Measurements from ENCODE around the gene MYO5B. TPM values are rescaled to one million over a fixed set of nuclear protein-coding genes. Genes with fewer than 3 reads are reported as not detected.

MYO5B gene
- total RNA-seq, 1 experiment from 2014 or later = 0.97 TPM

GRCh38 chr18:49976795-49977560 lies 218.0 kb downstream of the MYO5B start:
- H3K27me3 ChIP-seq (ENCODE audit: low read length) = no peaks in the 10 kb centered on the region
- H3K27ac ChIP-seq (ENCODE audit: low read length) = no peak overlapping the region
- no peaks in the 10 kb centered on the region for H3K4me1 ChIP-seq (ENCODE audit: low read length)
- H3K4me3 ChIP-seq (ENCODE audit: low read length) = no peak overlapping the region
- no peak for DNase-seq
- no peaks in the 10 kb centered on the region for H4K20me1 ChIP-seq (ENCODE audit: insufficient read depth, low read depth, low read length)
- no peaks in the 10 kb centered on the region for H3K36me3 ChIP-seq (ENCODE audit: insufficient read depth, low read length)
- no peak overlapping the region for H2AFZ ChIP-seq (ENCODE audit: low read length)
- no peaks in the 10 kb centered on the region for H3K79me2 ChIP-seq (ENCODE audit: low read length)
- H3K9ac ChIP-seq (ENCODE audit: low read length) = no peak overlapping the region
- no peaks in the 10 kb centered on the region for H3K9me2 ChIP-seq (replicated peaks; ENCODE audit: insufficient read depth, low read length)
- H3K4me2 ChIP-seq (ENCODE audit: low read depth, low read length, poor library complexity, severe bottlenecking) = no peak overlapping the region
- H3K9me3 ChIP-seq (ENCODE audit: low read length) = no peaks in the 10 kb centered on the region

GRCh38 chr18:49976001-49976400 lies 218.9 kb downstream of the MYO5B start:
- DNase-seq = no peak
- Histone ChIP-seq H3K4me1 (ENCODE audit: low read length) (no peaks in the 10 kb centered on the region), H3K27ac (ENCODE audit: low read length) (no peak overlapping the region), H3K9me3 (ENCODE audit: low read length) (no peaks in the 10 kb centered on the region), H3K36me3 (ENCODE audit: insufficient read depth, low read length) (no peaks in the 10 kb centered on the region), H3K27me3 (ENCODE audit: low read length) (no peaks in the 10 kb centered on the region), H3K9ac (ENCODE audit: low read length) (no peak overlapping the region), H4K20me1 (ENCODE audit: insufficient read depth, low read depth, low read length) (no peaks in the 10 kb centered on the region), H3K9me2 (replicated peaks; ENCODE audit: insufficient read depth, low read length) (no peaks in the 10 kb centered on the region), H3K79me2 (ENCODE audit: low read length) (no peaks in the 10 kb centered on the region), H2AFZ (ENCODE audit: low read length) (no peak overlapping the region), H3K4me2 (ENCODE audit: low read depth, low read length, poor library complexity, severe bottlenecking) (no peak overlapping the region), H3K4me3 (ENCODE audit: low read length) (no peak overlapping the region)

DNA sequence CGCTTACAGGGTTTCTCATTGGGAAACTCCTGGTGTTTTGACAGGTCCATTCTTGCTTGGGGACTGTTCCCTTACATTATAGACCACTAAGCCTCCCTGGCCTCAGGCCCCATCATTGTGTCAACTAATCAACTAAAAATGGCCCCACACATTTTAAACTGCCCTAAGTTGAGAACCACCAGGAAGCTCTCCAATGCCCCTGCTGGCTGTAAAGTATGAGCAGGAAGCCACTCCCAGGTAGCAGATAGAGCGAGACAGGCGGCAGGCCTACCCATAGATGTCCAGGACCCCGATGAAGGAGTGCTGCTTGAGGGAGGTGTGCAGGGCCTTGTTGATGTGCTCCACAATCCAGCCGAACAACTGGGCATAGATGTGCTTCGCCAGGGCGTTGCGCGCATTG lies 220.9 kb downstream of the MYO5B start:
- Histone ChIP-seq H2AFZ (ENCODE audit: low read length) (no peak overlapping the region), H3K79me2 (ENCODE audit: low read length) (no peaks in the 10 kb centered on the region), H3K27me3 (ENCODE audit: low read length) (no peaks in the 10 kb centered on the region), H3K36me3 (ENCODE audit: insufficient read depth, low read length) (no peaks in the 10 kb centered on the region), H3K9me3 (ENCODE audit: low read length) (no peaks in the 10 kb centered on the region), H3K9ac (ENCODE audit: low read length) (no peak overlapping the region), H3K9me2 (replicated peaks; ENCODE audit: insufficient read depth, low read length) (no peaks in the 10 kb centered on the region), H3K27ac (ENCODE audit: low read length) (no peak overlapping the region), H3K4me1 (ENCODE audit: low read length) (no peaks in the 10 kb centered on the region), H4K20me1 (ENCODE audit: insufficient read depth, low read depth, low read length) (no peaks in the 10 kb centered on the region), H3K4me3 (ENCODE audit: low read length) (no peak overlapping the region), H3K4me2 (ENCODE audit: low read depth, low read length, poor library complexity, severe bottlenecking) (no peak overlapping the region)
- DNase-seq = no peak

GRCh38 chr18:49973592-49973991 lies 221.4 kb downstream of the MYO5B start:
- H3K27ac ChIP-seq (ENCODE audit: low read length) = no peak overlapping the region
- no peak for DNase-seq
- no peaks in the 10 kb centered on the region for H3K4me1 ChIP-seq (ENCODE audit: low read length)
- H3K27me3 ChIP-seq (ENCODE audit: low read length) = no peaks in the 10 kb centered on the region
- no peaks in the 10 kb centered on the region for H4K20me1 ChIP-seq (ENCODE audit: insufficient read depth, low read depth, low read length)
- H3K4me2 ChIP-seq (ENCODE audit: low read depth, low read length, poor library complexity, severe bottlenecking) = no peak overlapping the region
- no peak overlapping the region for H3K4me3 ChIP-seq (ENCODE audit: low read length)
- no peak overlapping the region for H2AFZ ChIP-seq (ENCODE audit: low read length)
- H3K79me2 ChIP-seq (ENCODE audit: low read length) = no peaks in the 10 kb centered on the region
- H3K36me3 ChIP-seq (ENCODE audit: insufficient read depth, low read length) = no peaks in the 10 kb centered on the region
- H3K9me3 ChIP-seq (ENCODE audit: low read length) = no peaks in the 10 kb centered on the region
- H3K9me2 ChIP-seq (replicated peaks; ENCODE audit: insufficient read depth, low read length) = no peaks in the 10 kb centered on the region
- H3K9ac ChIP-seq (ENCODE audit: low read length) = no peak overlapping the region

GRCh38 chr18:49972535-49972934 lies 222.4 kb downstream of the MYO5B start:
- H3K4me3 ChIP-seq (ENCODE audit: low read length) = no peak overlapping the region
- no peaks in the 10 kb centered on the region for H3K9me3 ChIP-seq (ENCODE audit: low read length)
- no peaks in the 10 kb centered on the region for H3K79me2 ChIP-seq (ENCODE audit: low read length)
- H3K4me2 ChIP-seq (ENCODE audit: low read depth, low read length, poor library complexity, severe bottlenecking) = no peak overlapping the region
- H3K27me3 ChIP-seq (ENCODE audit: low read length) = no peaks in the 10 kb centered on the region
- no peak overlapping the region for H2AFZ ChIP-seq (ENCODE audit: low read length)
- no peaks in the 10 kb centered on the region for H4K20me1 ChIP-seq (ENCODE audit: insufficient read depth, low read depth, low read length)
- H3K4me1 ChIP-seq (ENCODE audit: low read length) = no peaks in the 10 kb centered on the region
- H3K27ac ChIP-seq (ENCODE audit: low read length) = no peak overlapping the region
- no peaks in the 10 kb centered on the region for H3K36me3 ChIP-seq (ENCODE audit: insufficient read depth, low read length)
- no peaks in the 10 kb centered on the region for H3K9me2 ChIP-seq (replicated peaks; ENCODE audit: insufficient read depth, low read length)
- H3K9ac ChIP-seq (ENCODE audit: low read length) = no peak overlapping the region
- no peak for DNase-seq

GRCh38 chr18:49971462-49971861 lies 223.5 kb downstream of the MYO5B start:
- no peak overlapping the region for H3K9ac ChIP-seq (ENCODE audit: low read length)
- no peaks in the 10 kb centered on the region for H3K79me2 ChIP-seq (ENCODE audit: low read length)
- no peaks in the 10 kb centered on the region for H3K36me3 ChIP-seq (ENCODE audit: insufficient read depth, low read length)
- no peak overlapping the region for H3K4me2 ChIP-seq (ENCODE audit: low read depth, low read length, poor library complexity, severe bottlenecking)
- H4K20me1 ChIP-seq (ENCODE audit: insufficient read depth, low read depth, low read length) = no peaks in the 10 kb centered on the region
- no peaks in the 10 kb centered on the region for H3K27me3 ChIP-seq (ENCODE audit: low read length)
- no peak overlapping the region for H2AFZ ChIP-seq (ENCODE audit: low read length)
- H3K4me3 ChIP-seq (ENCODE audit: low read length) = no peak overlapping the region
- H3K4me1 ChIP-seq (ENCODE audit: low read length) = no peaks in the 10 kb centered on the region
- no peak for DNase-seq
- H3K27ac ChIP-seq (ENCODE audit: low read length) = no peak overlapping the region
- no peaks in the 10 kb centered on the region for H3K9me3 ChIP-seq (ENCODE audit: low read length)
- no peaks in the 10 kb centered on the region for H3K9me2 ChIP-seq (replicated peaks; ENCODE audit: insufficient read depth, low read length)

DNA sequence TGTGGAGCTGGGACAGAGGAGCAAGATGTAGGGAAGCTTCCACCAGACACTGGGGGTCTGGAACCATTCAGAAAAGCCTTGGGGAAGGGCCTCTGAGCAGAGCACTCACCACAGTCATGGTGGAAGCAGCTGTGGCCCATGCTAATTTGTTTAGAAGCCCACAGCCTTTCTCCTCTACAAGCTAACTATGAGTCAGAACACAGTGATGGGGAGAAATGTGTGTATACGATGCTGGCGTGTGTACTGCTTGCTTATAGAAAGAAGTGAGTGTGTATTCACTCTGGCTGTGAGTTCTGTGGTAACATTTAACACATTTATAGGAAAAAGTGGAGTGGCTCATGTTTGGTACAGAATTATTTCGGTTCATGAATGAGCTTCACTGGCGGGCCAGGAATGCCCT lies 224.6 kb downstream of the MYO5B start:
- Histone ChIP-seq H2AFZ (ENCODE audit: low read length) (no peak overlapping the region), H3K4me3 (ENCODE audit: low read length) (no peak overlapping the region), H3K36me3 (ENCODE audit: insufficient read depth, low read length) (no peaks in the 10 kb centered on the region), H3K9me3 (ENCODE audit: low read length) (no peaks in the 10 kb centered on the region), H3K4me2 (ENCODE audit: low read depth, low read length, poor library complexity, severe bottlenecking) (no peak overlapping the region), H3K4me1 (ENCODE audit: low read length) (no peaks in the 10 kb centered on the region), H3K27ac (ENCODE audit: low read length) (no peak overlapping the region), H3K9me2 (replicated peaks; ENCODE audit: insufficient read depth, low read length) (no peaks in the 10 kb centered on the region), H3K79me2 (ENCODE audit: low read length) (no peaks in the 10 kb centered on the region), H3K27me3 (ENCODE audit: low read length) (no peaks in the 10 kb centered on the region), H4K20me1 (ENCODE audit: insufficient read depth, low read depth, low read length) (no peaks in the 10 kb centered on the region), H3K9ac (ENCODE audit: low read length) (no peak overlapping the region)
- DNase-seq = no peak

- no peaks in the 10 kb centered on the region for H3K36me3 ChIP-seq (ENCODE audit: insufficient read depth, low read length)
These were observed 226.2 kb downstream of the MYO5B start for GRCh38 chr18:49968644-49969309.

More at GRCh38 chr18:49968644-49969309, 226.2 kb downstream of the MYO5B start:
- Histone ChIP-seq H3K4me1 (ENCODE audit: low read length) (no peaks in the 10 kb centered on the region), H3K27ac (ENCODE audit: low read length) (no peak overlapping the region), H3K9me2 (replicated peaks; ENCODE audit: insufficient read depth, low read length) (no peaks in the 10 kb centered on the region), H3K79me2 (ENCODE audit: low read length) (no peaks in the 10 kb centered on the region), H3K4me2 (ENCODE audit: low read depth, low read length, poor library complexity, severe bottlenecking) (no peak overlapping the region), H3K4me3 (ENCODE audit: low read length) (no peak overlapping the region), H3K27me3 (ENCODE audit: low read length) (no peaks in the 10 kb centered on the region), H2AFZ (ENCODE audit: low read length) (no peak overlapping the region), H4K20me1 (ENCODE audit: insufficient read depth, low read depth, low read length) (no peaks in the 10 kb centered on the region), H3K9ac (ENCODE audit: low read length) (no peak overlapping the region), H3K9me3 (ENCODE audit: low read length) (no peaks in the 10 kb centered on the region)
- DNase-seq = no peak
